HG02840 (cell line): ENCODE data around the gene CACHD1.
"Not testable (repeated sequence)": the region's sequence is repeated elsewhere in the genome, so short reads cannot be mapped to it uniquely, and the experiment has no call there.

Source experiments
- ATAC-seq: cut with Tn5 transposase; IDR thresholded peaks from one replicate; pipeline ENCODE4 v1.9.1; 2021; ENCODE audit warnings: mild to moderate bottlenecking, moderate library complexity, moderate number of reproducible peaks; ENCODE audit not compliant: unreplicated experiment, low FRiP score

CACHD1 gene

GRCh38 chr1:64740687-64741086, 270.8 kb downstream of the CACHD1 start:
- not testable (repeated sequence) for ATAC-seq
